HepG2 (cell line): ENCODE measurements around the gene LITAF. TPM values are rescaled to one million over a fixed set of nuclear protein-coding genes. Genes with fewer than 3 reads are reported as not detected.

Source experiments
- EEA1 ChIP-seq: sonication (generic); formaldehyde crosslinking; IDR thresholded peaks from 2 replicates; pipeline ENCODE4 v1.5.1; 2020; ENCODE audit warnings: mild to moderate bottlenecking, missing genetic modification reagents, borderline replicate concordance
- HMGXB3 ChIP-seq: sonication (generic); formaldehyde crosslinking; IDR thresholded peaks from 2 replicates; pipeline ENCODE4 v1.4.0; 2020; ENCODE audit warnings: missing genetic modification reagents, borderline replicate concordance
- HNRNPK ChIP-seq: fragments of 200-400 bp; formaldehyde crosslinking; IDR thresholded peaks from 2 replicates; pipeline ENCODE4 v1.6.1; 2018; ENCODE audit warnings: low read length, low read depth, moderate library complexity, mild to moderate bottlenecking; ENCODE audit not compliant: poor library complexity, severe bottlenecking
- NPAS2 ChIP-seq: sonication (generic); formaldehyde crosslinking; IDR thresholded peaks from 2 replicates; pipeline ENCODE4 v1.8.0; 2022; ENCODE audit warnings: mild to moderate bottlenecking, missing genetic modification reagents, borderline replicate concordance
- POLR2A ChIP-seq, 2 experiments: IDR thresholded peaks; 2 replicates each; pipeline ENCODE4 v1.6.1; 2011; ENCODE audit warnings: low read depth in 2 of 2, low read length in 2 of 2, mild to moderate bottlenecking in 1 of 2, moderate library complexity in 1 of 2; ENCODE audit not compliant: insufficient read depth in 1 of 2
- RCOR2 ChIP-seq: IDR thresholded peaks from 2 replicates; pipeline ENCODE4 v1.6.1; 2016; ENCODE audit warnings: missing biosample characterization, missing genetic modification reagents
- REXO4 ChIP-seq: sonication (generic); formaldehyde crosslinking; IDR thresholded peaks from 2 replicates; pipeline ENCODE4 v1.8.0; 2022; ENCODE audit warnings: missing genetic modification reagents, mild to moderate bottlenecking, borderline replicate concordance
- SMARCE1 ChIP-seq: fragments of 450-650 bp; IDR thresholded peaks from 2 replicates; pipeline ENCODE4 v1.6.1; 2017; ENCODE audit warnings: borderline replicate concordance
- ZFP36L1 ChIP-seq: sonication (generic); formaldehyde crosslinking; IDR thresholded peaks from 2 replicates; pipeline ENCODE4 v1.8.0; 2022; ENCODE audit warnings: mild to moderate bottlenecking, missing genetic modification reagents, moderate library complexity
- ZNF121 ChIP-seq: sonication (generic); formaldehyde crosslinking; IDR thresholded peaks from 2 replicates; pipeline ENCODE4 v1.5.0; 2020; ENCODE audit warnings: mild to moderate bottlenecking, missing genetic modification reagents
- ZNF30 ChIP-seq: sonication (generic); formaldehyde crosslinking; IDR thresholded peaks from 2 replicates; pipeline ENCODE4 v1.5.0; 2020; ENCODE audit warnings: mild to moderate bottlenecking, missing genetic modification reagents
- ZNF317 ChIP-seq: sonication (generic); formaldehyde crosslinking; IDR thresholded peaks from 2 replicates; pipeline ENCODE4 v1.5.0; 2020; ENCODE audit warnings: mild to moderate bottlenecking, missing genetic modification reagents
- ZNF362 ChIP-seq: sonication (generic); formaldehyde crosslinking; IDR thresholded peaks from 2 replicates; pipeline ENCODE4 v1.4.0; 2020; ENCODE audit warnings: missing genetic modification reagents, mild to moderate bottlenecking, borderline replicate concordance
- ZNF468 ChIP-seq: sonication (generic); formaldehyde crosslinking; IDR thresholded peaks from 2 replicates; pipeline ENCODE4 v1.8.0; 2022; ENCODE audit warnings: mild to moderate bottlenecking, moderate library complexity, missing genetic modification reagents
- ZNF652 ChIP-seq: IDR thresholded peaks from 2 replicates; pipeline ENCODE4 v1.6.1; 2016; ENCODE audit warnings: low read depth, borderline replicate concordance
- ZNF788 ChIP-seq: sonication (generic); formaldehyde crosslinking; IDR thresholded peaks from 2 replicates; pipeline ENCODE4 v1.5.0; 2020; ENCODE audit warnings: mild to moderate bottlenecking, missing genetic modification reagents, borderline replicate concordance
- ZNF891 ChIP-seq: sonication (generic); formaldehyde crosslinking; IDR thresholded peaks from 2 replicates; pipeline ENCODE4 v1.5.0; 2020; ENCODE audit warnings: mild to moderate bottlenecking, missing genetic modification reagents
- polyA plus RNA-seq, 8 experiments: library from polyadenylated mRNA; depleted of rRNA in 3 of 8; stranded (reverse) in 7 of 8; unstranded in 1 of 8; fragments of >200 nt; fragmentation: Illumina TruSeq in 4 of 8; extraction: Trizol in 4 of 8; gene quantifications; 2 replicates each; pipeline versions ENCODE4 v1.2.1 to v1.2.3, GENCODE V29; 2011 to 2016; ENCODE audit warnings: low read depth in 4 of 8, missing spikeins in 1 of 8, mixed read lengths in 1 of 8; ENCODE audit not compliant: insufficient read depth in 1 of 8
- total RNA-seq, 5 experiments: library from RNA; depleted of rRNA; stranded (reverse); fragments of >200 nt; fragmentation: Illumina TruSeq; extraction: Trizol; gene quantifications; 2 replicates each; pipeline ENCODE4 v1.2.3, GENCODE V29; 2016; ENCODE audit warnings: low read depth in 1 of 5
- TF ChIP-seq, protein P1 (sequence below): sonication (generic); formaldehyde crosslinking; IDR thresholded peaks from 2 replicates; pipeline ENCODE4 v1.4.0; 2020; ENCODE audit warnings: missing genetic modification reagents
- TF ChIP-seq, protein P2 (sequence below): sonication (generic); formaldehyde crosslinking; IDR thresholded peaks from 2 replicates; pipeline ENCODE4 v1.4.0; 2020; ENCODE audit warnings: missing genetic modification reagents
- TF ChIP-seq, protein P3 (sequence below): sonication (generic); formaldehyde crosslinking; IDR thresholded peaks from 2 replicates; pipeline ENCODE4 v1.4.0; 2020; ENCODE audit warnings: missing genetic modification reagents, mild to moderate bottlenecking, borderline replicate concordance

The LITAF gene
- total and polyA plus RNA-seq, 2 of the 13 experiments (the other 11 are each of a cell fraction or from before 2014, with no cell fraction given): 80.1 to 141 TPM

DNA sequence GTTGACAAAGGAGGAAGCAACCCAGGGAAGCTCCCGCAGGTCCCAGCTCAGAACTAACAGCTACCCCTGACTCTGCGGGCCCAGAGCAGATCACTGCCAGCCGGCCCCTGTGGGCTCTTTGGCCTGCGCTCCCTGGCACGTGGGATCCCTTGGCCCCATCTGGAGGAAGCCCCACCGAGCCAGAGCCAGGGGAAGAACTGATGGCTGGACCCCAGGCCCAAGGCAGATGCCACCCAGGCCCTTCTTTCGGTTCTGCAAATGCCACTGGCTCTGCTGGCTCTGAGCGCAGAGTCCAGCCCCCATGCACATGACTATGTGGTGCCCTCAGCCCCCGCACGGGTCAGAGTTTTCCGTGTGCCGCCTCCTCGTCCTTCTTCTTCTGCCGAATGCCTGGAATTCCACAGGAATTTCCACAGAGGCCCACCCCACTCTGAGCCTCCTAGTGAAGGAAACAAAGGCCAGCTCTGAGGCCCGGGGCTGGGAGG, 45.8 kb upstream of the LITAF start (continued):
- TF ChIP-seq, protein P1, sequence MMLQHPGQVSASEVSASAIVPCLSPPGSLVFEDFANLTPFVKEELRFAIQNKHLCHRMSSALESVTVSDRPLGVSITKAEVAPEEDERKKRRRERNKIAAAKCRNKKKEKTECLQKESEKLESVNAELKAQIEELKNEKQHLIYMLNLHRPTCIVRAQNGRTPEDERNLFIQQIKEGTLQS (CRISPR knock-in tag): no peak
- TF ChIP-seq ZNF652: no peak
- no peak for TF ChIP-seq ZNF362 (CRISPR knock-in tag)
- TF ChIP-seq ZNF788: no peak
- TF ChIP-seq ZNF30 (CRISPR knock-in tag): no peak
- TF ChIP-seq ZNF891: peak; percentile 60; the same call in 1 of the 2 replicates
- no peak for TF ChIP-seq ZNF317 (CRISPR knock-in tag)
- TF ChIP-seq RCOR2: no peak
- TF ChIP-seq ZFP36L1 (CRISPR knock-in tag): no peak
- TF ChIP-seq EEA1 (CRISPR knock-in tag): no peak
- TF ChIP-seq, protein P2, sequence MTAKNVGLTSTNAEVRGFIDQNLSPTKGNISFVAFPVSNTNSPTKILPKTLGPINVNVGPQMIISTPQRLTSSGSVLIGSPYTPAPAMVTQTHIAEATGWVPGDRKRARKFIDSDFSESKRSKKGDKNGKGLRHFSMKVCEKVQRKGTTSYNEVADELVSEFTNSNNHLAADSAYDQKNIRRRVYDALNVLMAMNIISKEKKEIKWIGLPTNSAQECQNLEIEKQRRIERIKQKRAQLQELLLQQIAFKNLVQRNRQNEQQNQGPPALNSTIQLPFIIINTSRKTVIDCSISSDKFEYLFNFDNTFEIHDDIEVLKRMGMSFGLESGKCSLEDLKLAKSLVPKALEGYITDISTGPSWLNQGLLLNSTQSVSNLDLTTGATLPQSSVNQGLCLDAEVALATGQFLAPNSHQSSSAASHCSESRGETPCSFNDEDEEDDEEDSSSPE (CRISPR knock-in tag): no peak
- TF ChIP-seq SMARCE1: no peak
- TF ChIP-seq, protein P3, sequence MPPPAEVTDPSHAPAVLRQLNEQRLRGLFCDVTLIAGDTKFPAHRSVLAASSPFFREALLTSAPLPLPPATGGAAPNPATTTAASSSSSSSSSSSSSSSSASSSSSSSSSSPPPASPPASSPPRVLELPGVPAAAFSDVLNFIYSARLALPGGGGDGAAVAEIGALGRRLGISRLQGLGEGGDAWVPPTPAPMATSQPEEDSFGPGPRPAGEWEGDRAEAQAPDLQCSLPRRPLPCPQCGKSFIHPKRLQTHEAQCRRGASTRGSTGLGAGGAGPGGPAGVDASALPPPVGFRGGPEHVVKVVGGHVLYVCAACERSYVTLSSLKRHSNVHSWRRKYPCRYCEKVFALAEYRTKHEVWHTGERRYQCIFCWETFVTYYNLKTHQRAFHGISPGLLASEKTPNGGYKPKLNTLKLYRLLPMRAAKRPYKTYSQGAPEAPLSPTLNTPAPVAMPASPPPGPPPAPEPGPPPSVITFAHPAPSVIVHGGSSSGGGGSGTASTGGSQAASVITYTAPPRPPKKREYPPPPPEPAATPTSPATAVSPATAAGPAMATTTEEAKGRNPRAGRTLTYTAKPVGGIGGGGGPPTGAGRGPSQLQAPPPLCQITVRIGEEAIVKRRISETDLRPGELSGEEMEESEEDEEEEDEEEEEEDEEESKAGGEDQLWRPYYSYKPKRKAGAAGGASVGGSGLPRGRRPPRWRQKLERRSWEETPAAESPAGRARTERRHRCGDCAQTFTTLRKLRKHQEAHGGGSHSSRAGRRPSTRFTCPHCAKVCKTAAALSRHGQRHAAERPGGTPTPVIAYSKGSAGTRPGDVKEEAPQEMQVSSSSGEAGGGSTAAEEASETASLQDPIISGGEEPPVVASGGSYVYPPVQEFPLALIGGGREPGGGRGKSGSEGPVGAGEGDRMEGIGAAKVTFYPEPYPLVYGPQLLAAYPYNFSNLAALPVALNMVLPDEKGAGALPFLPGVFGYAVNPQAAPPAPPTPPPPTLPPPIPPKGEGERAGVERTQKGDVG (CRISPR knock-in tag): no peak
- 0 out of 2 replicates have a peak, but pooled peaks have one; percentile 30 for TF ChIP-seq HMGXB3 (CRISPR knock-in tag)
- no peak for TF ChIP-seq NPAS2
- peak in 1 of 2 experiments; percentile 71; a peak in 1 of 4 replicates for TF ChIP-seq POLR2A (IDR thresholded peaks at IDR 0.05; ENCODE audit: insufficient read depth in 1 of 2, low read depth in 2 of 2, low read length in 2 of 2)
- TF ChIP-seq HNRNPK: no peak
- peak; percentile 50 for TF ChIP-seq ZNF121 (CRISPR knock-in tag)
- TF ChIP-seq REXO4: no peak
- no peak for TF ChIP-seq ZNF468 (CRISPR knock-in tag)
